ENCODE data around the gene PTP4A1.

PTP4A1 gene

GRCh38 chr6:63574554-63574900 lies 2.2 kb downstream of the PTP4A1 start:
- H3K4me3 ChIP-seq (ENCODE audit: low read depth, low read length): peak overlapping the region; percentile 81
- no peak for TF ChIP-seq CTCF (IDR thresholded peaks at IDR 0.05; ENCODE audit: insufficient read depth, low read length, missing control alignments)
- ChIA-PET CTCF (interaction anchor here (0.5 to 2.5 kb wide), 15 partner anchors 9 to 238 kb away, joined by 3 to 23 read pairs (median 4); no protein-coding TSS in a partner anchor), POLR2A (no interaction called here)
- DNase-seq (ENCODE audit: low read depth, low spot score): no peak

GRCh38 chr6:63576147-63576772 lies 4.0 kb downstream of the PTP4A1 start:
- ChIA-PET CTCF (interaction anchor here (1.0 to 1.3 kb wide), 2 partner anchors 226 to 228 kb away, joined by 5 to 7 read pairs; no protein-coding TSS in a partner anchor), POLR2A (no interaction called here)

GRCh38 chr6:63576985-63577712 lies 4.9 kb downstream of the PTP4A1 start:
- TF ChIP-seq CTCF (IDR thresholded peaks at IDR 0.05; ENCODE audit: insufficient read depth, low read length, missing control alignments): no peak
- H3K4me3 ChIP-seq (ENCODE audit: low read depth, low read length): no peak overlapping the region
- ChIA-PET POLR2A (no interaction called here), CTCF (interaction anchor here (1.0 to 1.9 kb wide), 4 partner anchors 16 to 227 kb away, joined by 3 to 7 read pairs (median 5); no protein-coding TSS in a partner anchor)
- no peak for DNase-seq (ENCODE audit: low read depth, low spot score)

More at GRCh38 chr6:63576147-63576772, 4.0 kb downstream of the PTP4A1 start:
- H3K4me3 ChIP-seq (ENCODE audit: low read depth, low read length): no peak overlapping the region
- TF ChIP-seq CTCF (IDR thresholded peaks at IDR 0.05; ENCODE audit: insufficient read depth, low read length, missing control alignments): no peak
- no peak for DNase-seq (ENCODE audit: low read depth, low spot score)

- H3K4me3 ChIP-seq (ENCODE audit: low read depth, low read length): no peak overlapping the region
- ChIA-PET CTCF (interaction anchor here (1.9 kb wide), 1 partner anchor 226 kb away, joined by 5 read pairs; no protein-coding TSS in a partner anchor), POLR2A (no interaction called here)
- no peak for TF ChIP-seq CTCF (IDR thresholded peaks at IDR 0.05; ENCODE audit: insufficient read depth, low read length, missing control alignments)
- DNase-seq (ENCODE audit: low read depth, low spot score): no peak
These were observed 6.5 kb downstream of the PTP4A1 start for GRCh38 chr6:63578757-63579156.

GRCh38 chr6:63579937-63580703 lies 7.8 kb downstream of the PTP4A1 start:
- no peak overlapping the region for H3K4me3 ChIP-seq (ENCODE audit: low read depth, low read length)
- CTCF ChIA-PET: no interaction called here
- DNase-seq (ENCODE audit: low read depth, low spot score): no peak
- POLR2A ChIA-PET: no interaction called here
- TF ChIP-seq CTCF (IDR thresholded peaks at IDR 0.05; ENCODE audit: insufficient read depth, low read length, missing control alignments): no peak

GRCh38 chr6:63580704-63580961 lies 8.4 kb downstream of the PTP4A1 start:
- CTCF ChIA-PET: no interaction called here
- no peak for TF ChIP-seq CTCF (IDR thresholded peaks at IDR 0.05; ENCODE audit: insufficient read depth, low read length, missing control alignments)
- DNase-seq (ENCODE audit: low read depth, low spot score): no peak
- POLR2A ChIA-PET: no interaction called here
- no peak overlapping the region for H3K4me3 ChIP-seq (ENCODE audit: low read depth, low read length)

Data from AG04449 (cell line).